GM04503 (cell line): ENCODE measurements around the gene PDC.
"Not testable (repeated sequence)": the region's sequence is repeated elsewhere in the genome, so short reads cannot be mapped to it uniquely, and the experiment has no call there.

Source experiments
- DNase-seq: peaks from one replicate; pipeline ENCODE4 v3.0.0-alpha.2; 2012; ENCODE audit warnings: low read depth

Gene PDC

GRCh38 chr1:186465491-186465890 is 4.6 kb upstream of the PDC start:
- not testable (repeated sequence) for DNase-seq

- no peak for DNase-seq
Measured at GRCh38 chr1:186463926-186464325, 3.0 kb upstream of the PDC start.

- no peak for DNase-seq
Measured at GRCh38 chr1:186463511-186463910, 2.6 kb upstream of the PDC start.

GRCh38 chr1:186459161-186459560 is 1.8 kb downstream of the PDC start:
- not testable (repeated sequence) for DNase-seq

GRCh38 chr1:186456729-186457255 is 4.1 kb downstream of the PDC start:
- DNase-seq: no peak

GRCh38 chr1:186454981-186455380 is 5.9 kb downstream of the PDC start:
- no peak for DNase-seq

- DNase-seq: no peak
Measured at GRCh38 chr1:186446152-186446551, 14.8 kb downstream of the PDC start.

GRCh38 chr1:186443638-186444037 is 17.3 kb downstream of the PDC start:
- no peak for DNase-seq

- DNase-seq: no peak
Measured at GRCh38 chr1:186442651-186443375, 18.1 kb downstream of the PDC start.

GRCh38 chr1:186440584-186440983 is 20.3 kb downstream of the PDC start:
- DNase-seq: no peak

GRCh38 chr1:186438567-186438966 is 22.3 kb downstream of the PDC start:
- DNase-seq: no peak

- DNase-seq: no peak
Measured at GRCh38 chr1:186435336-186435735, 25.6 kb downstream of the PDC start.

- DNase-seq: no peak
Measured at GRCh38 chr1:186429017-186429416, 31.9 kb downstream of the PDC start.

- no peak for DNase-seq
Measured at GRCh38 chr1:186426118-186426517, 34.8 kb downstream of the PDC start.

GRCh38 chr1:186424539-186424938 is 36.4 kb downstream of the PDC start:
- DNase-seq: no peak

- DNase-seq: no peak
Measured at GRCh38 chr1:186421446-186421845, 39.5 kb downstream of the PDC start.

- no peak for DNase-seq
Measured at GRCh38 chr1:186420923-186421322, 40.0 kb downstream of the PDC start.

GRCh38 chr1:186420311-186420710 is 40.6 kb downstream of the PDC start:
- DNase-seq: no peak

- DNase-seq: no peak
Measured at GRCh38 chr1:186418503-186418902, 42.4 kb downstream of the PDC start.

- no peak for DNase-seq
Measured at GRCh38 chr1:186413319-186413718, 47.6 kb downstream of the PDC start.

- no peak for DNase-seq
Measured at GRCh38 chr1:186409091-186409490, 51.8 kb downstream of the PDC start.

GRCh38 chr1:186404454-186405051 is 56.4 kb downstream of the PDC start:
- peak; percentile 16 for DNase-seq

- no peak for DNase-seq
Measured at GRCh38 chr1:186403632-186404031, 57.3 kb downstream of the PDC start.

- not testable (repeated sequence) for DNase-seq
Measured at GRCh38 chr1:186401446-186401845, 59.5 kb downstream of the PDC start.
